Activated T-cell treated with anti-CD3 and anti-CD28 coated beads, Interleukin-2, amount 50 U/mL, for 24 hours (primary cell): ENCODE results near the gene KRTAP13-3.

ENCODE experiments used
- DNase-seq: peaks from one replicate; pipeline ENCODE4 v3.0.0-alpha.2; 2020
- H3K27ac Mint-ChIP-seq: 2 replicates; pipeline ENCODE4 v1.8.0; 2020; ENCODE audit warnings: mild to moderate bottlenecking, mixed read lengths
- H3K27me3 Mint-ChIP-seq: 2 replicates; pipeline ENCODE4 v1.8.0; 2020; ENCODE audit warnings: mixed read lengths
- H3K36me3 Mint-ChIP-seq: 2 replicates; pipeline ENCODE4 v1.8.0; 2020; ENCODE audit warnings: low read depth, mixed read lengths
- H3K4me1 Mint-ChIP-seq: 2 replicates; pipeline ENCODE4 v1.8.0; 2020; ENCODE audit warnings: low read depth, mixed read lengths
- H3K4me3 Mint-ChIP-seq: 2 replicates; pipeline ENCODE4 v1.8.0; 2020; ENCODE audit warnings: mild to moderate bottlenecking, moderate library complexity, mixed read lengths
- H3K9me3 Mint-ChIP-seq: 2 replicates; pipeline ENCODE4 v1.8.0; 2020; ENCODE audit warnings: mixed read lengths

Gene KRTAP13-3, protein sequence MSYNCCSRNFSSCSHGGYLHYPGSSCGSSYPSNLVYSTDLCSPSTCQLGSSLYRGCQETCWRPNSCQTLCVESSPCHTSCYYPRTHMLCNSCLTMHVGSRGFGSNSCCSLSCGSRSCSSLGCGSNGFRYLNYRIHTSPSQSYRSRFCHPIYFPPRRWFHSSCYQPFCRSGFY

DNA sequence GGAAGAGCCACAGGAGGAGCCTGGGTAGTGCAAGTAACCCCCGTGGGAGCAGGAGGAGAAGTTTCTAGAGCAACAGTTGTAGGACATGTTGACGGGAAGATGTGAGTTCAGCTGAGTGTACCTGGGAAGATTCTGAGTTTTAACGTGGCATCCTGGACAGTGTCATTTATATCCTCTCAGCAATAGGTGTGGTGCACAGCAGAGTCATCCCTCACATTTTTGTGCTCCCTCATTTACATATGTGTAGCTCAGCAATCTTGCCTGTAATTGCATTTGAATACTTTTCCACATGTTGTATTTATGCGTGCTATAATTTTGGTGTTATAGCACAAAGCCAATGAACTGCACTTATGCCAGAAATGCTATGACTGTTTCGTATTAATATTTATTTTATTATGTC lies at the start of gene KRTAP13-3:
KRTAP13-3 (minus strand) TSS at position 101 of the 400 bp plus-strand sequence; CDS start at position 87, 14 bp downstream.
- no peaks in the 10 kb centered on the region for H3K9me3 Mint-ChIP-seq
- H3K4me3 Mint-ChIP-seq: no peak within 1 kb of the TSS
- H3K27me3 Mint-ChIP-seq: peaks cover 5% of the 10 kb centered on the region
- DNase-seq: no peak
- H3K36me3 Mint-ChIP-seq: no peaks in the 10 kb centered on the region
- H3K27ac Mint-ChIP-seq: no peak within 1 kb of the TSS
- no peaks in the 10 kb centered on the region for H3K4me1 Mint-ChIP-seq

- no peaks in the 10 kb centered on the region for H3K9me3 Mint-ChIP-seq
- no peak overlapping the region for H3K27ac Mint-ChIP-seq
- no peak overlapping the region for H3K4me3 Mint-ChIP-seq
- H3K27me3 Mint-ChIP-seq: peaks cover 3% of the 10 kb centered on the region
- no peaks in the 10 kb centered on the region for H3K36me3 Mint-ChIP-seq
- no peaks in the 10 kb centered on the region for H3K4me1 Mint-ChIP-seq
- DNase-seq: no peak
These were observed 43.4 kb upstream of the KRTAP13-3 start for GRCh38 chr21:30468900-30469714.

DNA sequence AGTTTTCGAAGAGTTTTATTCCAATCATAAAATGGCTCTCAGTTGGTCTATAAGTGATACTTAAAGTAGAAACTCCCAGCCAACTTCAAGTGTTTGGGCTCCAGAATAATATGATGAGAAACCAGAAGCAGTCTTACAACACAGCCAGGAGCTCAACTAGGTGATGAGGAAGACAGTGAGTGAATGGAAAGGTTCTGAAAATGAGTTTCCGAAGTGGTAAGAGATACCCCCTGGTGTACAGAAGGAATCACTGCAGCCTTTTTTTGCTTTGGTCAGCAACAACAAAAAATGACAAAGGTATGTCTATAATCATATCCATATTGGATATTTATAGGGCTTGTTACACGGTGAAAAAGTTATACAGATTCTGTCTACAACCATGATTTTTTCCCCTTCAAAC lies 38.0 kb upstream of the KRTAP13-3 start:
- no peak for DNase-seq
- Mint-ChIP-seq H3K4me1 (no peaks in the 10 kb centered on the region), H3K27me3 (peaks cover 6% of the 10 kb centered on the region), H3K27ac (no peak overlapping the region), H3K9me3 (no peaks in the 10 kb centered on the region), H3K36me3 (no peaks in the 10 kb centered on the region), H3K4me3 (no peak overlapping the region)

GRCh38 chr21:30448514-30448913 lies 22.8 kb upstream of the KRTAP13-3 start:
- Mint-ChIP-seq H3K9me3 (no peaks in the 10 kb centered on the region), H3K27ac (no peak overlapping the region), H3K27me3 (peaks cover 3% of the 10 kb centered on the region), H3K4me3 (no peak overlapping the region), H3K4me1 (no peaks in the 10 kb centered on the region), H3K36me3 (no peaks in the 10 kb centered on the region)
- no peak for DNase-seq

GRCh38 chr21:30447056-30447455 lies 21.3 kb upstream of the KRTAP13-3 start:
- no peaks in the 10 kb centered on the region for H3K9me3 Mint-ChIP-seq
- H3K36me3 Mint-ChIP-seq: no peaks in the 10 kb centered on the region
- H3K27me3 Mint-ChIP-seq: peaks cover 3% of the 10 kb centered on the region
- H3K27ac Mint-ChIP-seq: no peak overlapping the region
- H3K4me1 Mint-ChIP-seq: no peaks in the 10 kb centered on the region
- no peak overlapping the region for H3K4me3 Mint-ChIP-seq
- no peak for DNase-seq

DNA sequence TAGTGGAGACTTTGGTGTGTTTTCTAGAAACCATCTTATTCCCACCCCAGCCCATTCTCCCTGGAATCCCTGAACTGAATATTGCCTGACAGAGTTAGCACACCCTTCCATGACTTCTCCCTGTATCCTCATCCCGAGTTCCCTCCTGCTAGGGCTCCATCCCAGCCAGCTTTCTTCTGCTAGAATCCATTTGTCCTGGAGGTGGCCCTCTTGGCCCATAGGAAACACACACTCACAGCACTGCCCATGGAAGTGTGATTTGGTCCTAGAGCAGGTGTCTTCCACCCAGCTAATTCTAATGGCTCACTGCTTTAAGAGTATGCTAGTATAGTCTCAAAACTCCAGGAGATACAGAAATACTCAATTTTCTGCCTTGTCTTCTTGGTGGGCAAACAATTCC lies 18.5 kb upstream of the KRTAP13-3 start:
- Mint-ChIP-seq H3K4me1 (no peaks in the 10 kb centered on the region), H3K9me3 (no peaks in the 10 kb centered on the region), H3K36me3 (no peaks in the 10 kb centered on the region), H3K27ac (no peak overlapping the region), H3K4me3 (no peak overlapping the region), H3K27me3 (peaks cover 3% of the 10 kb centered on the region)
- no peak for DNase-seq

- no peak overlapping the region for H3K4me3 Mint-ChIP-seq
- H3K4me1 Mint-ChIP-seq: no peaks in the 10 kb centered on the region
- no peak for DNase-seq
- H3K27me3 Mint-ChIP-seq: peaks cover 3% of the 10 kb centered on the region
- H3K36me3 Mint-ChIP-seq: no peaks in the 10 kb centered on the region
- H3K27ac Mint-ChIP-seq: no peak overlapping the region
- no peaks in the 10 kb centered on the region for H3K9me3 Mint-ChIP-seq
These were observed 17.5 kb upstream of the KRTAP13-3 start for GRCh38 chr21:30443226-30443625.

GRCh38 chr21:30439975-30440374 lies 14.2 kb upstream of the KRTAP13-3 start, which contains the start of gene KRTAP15-1:
TSS of gene KRTAP15-1 (plus strand) at chr21:30440275. CDS start at chr21:30440328, 53 bp downstream.
- no peak within 1 kb of the TSS for H3K27ac Mint-ChIP-seq
- no peaks in the 10 kb centered on the region for H3K36me3 Mint-ChIP-seq
- H3K4me3 Mint-ChIP-seq: no peak within 1 kb of the TSS
- peaks cover 4% of the 10 kb centered on the region for H3K27me3 Mint-ChIP-seq
- H3K4me1 Mint-ChIP-seq: no peaks in the 10 kb centered on the region
- DNase-seq: no peak
- no peaks in the 10 kb centered on the region for H3K9me3 Mint-ChIP-seq

DNA sequence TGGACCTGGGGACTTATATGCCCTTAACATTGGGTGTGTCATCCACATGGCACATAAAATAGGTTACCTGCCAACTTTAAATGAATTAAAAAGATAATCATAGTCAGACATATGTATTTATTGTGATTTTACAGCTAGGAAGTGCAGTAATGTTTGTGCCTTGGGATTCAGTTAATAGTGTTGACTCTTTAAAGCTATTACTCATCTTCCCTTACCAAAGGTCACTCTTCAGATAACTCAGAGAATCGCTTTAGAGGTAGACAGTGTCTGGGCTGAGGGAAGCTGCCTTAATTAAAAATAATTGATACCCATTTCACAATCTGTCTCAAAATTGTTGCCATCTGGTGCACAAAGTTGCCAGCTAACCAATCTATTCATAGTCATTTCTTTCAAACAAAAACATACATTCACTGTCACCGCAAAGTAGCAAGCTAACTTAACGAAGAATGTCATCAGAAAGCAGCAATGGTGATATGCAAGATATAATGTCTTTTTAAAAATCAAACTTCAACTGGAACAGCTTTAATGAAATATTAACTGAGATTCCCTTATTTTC lies 11.4 kb upstream of the KRTAP13-3 start:
- H3K36me3 Mint-ChIP-seq: no peaks in the 10 kb centered on the region
- no peaks in the 10 kb centered on the region for H3K9me3 Mint-ChIP-seq
- no peaks in the 10 kb centered on the region for H3K4me1 Mint-ChIP-seq
- H3K4me3 Mint-ChIP-seq: no peak overlapping the region
- no peak overlapping the region for H3K27ac Mint-ChIP-seq
- H3K27me3 Mint-ChIP-seq: peaks cover 8% of the 10 kb centered on the region
- no peak for DNase-seq

DNA sequence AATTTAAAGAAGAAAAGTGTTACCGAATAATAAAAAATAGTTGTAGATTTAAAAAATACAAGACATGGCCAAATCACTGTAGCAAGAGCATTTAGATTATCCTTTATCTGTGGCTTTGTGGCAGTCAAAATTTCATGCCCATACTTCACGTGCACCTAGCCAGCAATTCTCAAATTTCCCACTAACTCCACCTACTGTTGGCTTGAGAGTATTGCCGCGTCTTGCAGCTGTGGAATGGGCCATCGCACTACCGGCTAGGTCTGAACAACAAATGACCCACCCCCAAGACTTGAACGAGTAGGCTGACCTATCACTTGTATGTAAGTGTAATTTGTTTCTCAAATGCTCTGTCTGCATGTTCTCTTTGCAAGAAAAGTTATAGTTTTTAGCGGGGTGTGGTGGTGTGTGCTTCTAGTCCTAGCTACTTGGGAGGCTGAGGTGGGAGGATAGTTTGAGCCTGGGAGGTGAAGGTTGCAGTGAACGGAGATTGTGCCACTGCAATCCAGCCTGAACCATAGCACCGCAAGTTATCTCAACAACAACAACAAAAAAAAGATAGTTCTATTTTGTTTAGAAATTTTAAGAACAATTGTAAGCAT lies 8.4 kb upstream of the KRTAP13-3 start:
- DNase-seq: no peak
- Mint-ChIP-seq H3K27me3 (peaks cover 12% of the 10 kb centered on the region), H3K27ac (no peak overlapping the region), H3K36me3 (no peaks in the 10 kb centered on the region), H3K9me3 (no peaks in the 10 kb centered on the region), H3K4me3 (no peak overlapping the region), H3K4me1 (no peaks in the 10 kb centered on the region)

- Mint-ChIP-seq H3K4me3 (no peak within 1 kb of the TSS), H3K27me3 (peaks cover 8% of the 10 kb centered on the region), H3K27ac (no peak within 1 kb of the TSS), H3K36me3 (no peaks in the 10 kb centered on the region), H3K4me1 (no peaks in the 10 kb centered on the region), H3K9me3 (no peaks in the 10 kb centered on the region)
- DNase-seq: no peak
These were observed 4.5 kb upstream of the KRTAP13-3 start, which contains the start of gene KRTAP13-4 for GRCh38 chr21:30430170-30430655. TSS of gene KRTAP13-4 (plus strand) at chr21:30430220. CDS start at chr21:30430276, 56 bp downstream.

- Mint-ChIP-seq H3K9me3 (no peaks in the 10 kb centered on the region), H3K4me3 (no peak overlapping the region), H3K36me3 (no peaks in the 10 kb centered on the region), H3K4me1 (no peaks in the 10 kb centered on the region), H3K27me3 (peaks cover 5% of the 10 kb centered on the region), H3K27ac (no peak overlapping the region)
- DNase-seq: no peak
These were observed 1.0 kb upstream of the KRTAP13-3 start for GRCh38 chr21:30426731-30427130.

- no peaks in the 10 kb centered on the region for H3K9me3 Mint-ChIP-seq
- no peaks in the 10 kb centered on the region for H3K27me3 Mint-ChIP-seq
- H3K4me3 Mint-ChIP-seq: no peak overlapping the region
- no peaks in the 10 kb centered on the region for H3K4me1 Mint-ChIP-seq
- DNase-seq: no peak
- H3K27ac Mint-ChIP-seq: no peak overlapping the region
- no peaks in the 10 kb centered on the region for H3K36me3 Mint-ChIP-seq
These were observed 9.7 kb downstream of the KRTAP13-3 start for GRCh38 chr21:30415993-30416392.

- Mint-ChIP-seq H3K27ac (no peak overlapping the region), H3K4me1 (no peaks in the 10 kb centered on the region), H3K4me3 (peak overlapping the region; percentile 25), H3K27me3 (peaks cover 16% of the 10 kb centered on the region), H3K9me3 (peaks cover 2% of the 10 kb centered on the region), H3K36me3 (no peaks in the 10 kb centered on the region)
- peak; percentile 32 for DNase-seq
These were observed 16.8 kb downstream of the KRTAP13-3 start for GRCh38 chr21:30408782-30409494.
